HG03103 (cell line): ENCODE measurements around the gene CAP2.

Source experiments
- ATAC-seq: cut with Tn5 transposase; IDR thresholded peaks from one replicate; pipeline ENCODE4 v1.9.1; 2021; ENCODE audit warnings: low read depth; ENCODE audit not compliant: unreplicated experiment

The CAP2 gene

GRCh38 chr6:17392978-17393891, at the start of gene CAP2:
TSS of gene CAP2 (plus strand) at chr6:17393595. CDS start at chr6:17421556, 27,961 bp downstream.
- no peak for ATAC-seq

GRCh38 chr6:17347012-17347411, 46.4 kb upstream of the CAP2 start:
- ATAC-seq = no peak

- ATAC-seq = no peak
Observed at GRCh38 chr6:17349427-17349826, 44.0 kb upstream of the CAP2 start.

GRCh38 chr6:17352302-17352701, 41.1 kb upstream of the CAP2 start:
- ATAC-seq = no peak

GRCh38 chr6:17353440-17354175, 39.8 kb upstream of the CAP2 start:
- ATAC-seq = no peak

GRCh38 chr6:17354700-17355403, 38.5 kb upstream of the CAP2 start:
- no peak for ATAC-seq

GRCh38 chr6:17355404-17355774, 38.0 kb upstream of the CAP2 start:
- ATAC-seq = no peak

GRCh38 chr6:17358515-17358914, 34.9 kb upstream of the CAP2 start:
- no peak for ATAC-seq

- no peak for ATAC-seq
Observed at GRCh38 chr6:17360564-17360963, 32.8 kb upstream of the CAP2 start.

GRCh38 chr6:17361013-17361412, 32.4 kb upstream of the CAP2 start:
- ATAC-seq = no peak

- no peak for ATAC-seq
Observed at GRCh38 chr6:17365961-17366360, 27.4 kb upstream of the CAP2 start.

- ATAC-seq = no peak
Observed at GRCh38 chr6:17367868-17368267, 25.5 kb upstream of the CAP2 start.

- ATAC-seq = no peak
Observed at GRCh38 chr6:17381424-17382147, 11.8 kb upstream of the CAP2 start.

- ATAC-seq = no peak
Observed at GRCh38 chr6:17385660-17386059, 7.7 kb upstream of the CAP2 start.

GRCh38 chr6:17388365-17388764, 5.0 kb upstream of the CAP2 start:
- ATAC-seq = no peak

- no peak for ATAC-seq
Observed at GRCh38 chr6:17389274-17389847, 4.0 kb upstream of the CAP2 start.

GRCh38 chr6:17390276-17390675, 3.1 kb upstream of the CAP2 start:
- ATAC-seq = no peak

- no peak for ATAC-seq
Observed at GRCh38 chr6:17391976-17392375, 1.4 kb upstream of the CAP2 start.

- ATAC-seq = no peak
Observed at GRCh38 chr6:17393892-17394631, 667 bp downstream of the CAP2 start.
